CMK (cell line): ENCODE data around the gene UQCR11.
A peak's percentile ranks its signal among the peaks of the same experiment; 100 is the strongest.
"Not testable (repeated sequence)": the region's sequence is repeated elsewhere in the genome, so short reads cannot be mapped to it uniquely, and the experiment has no call there.

Experiments
- DNase-seq: peaks from one replicate; pipeline ENCODE4 v3.0.0-alpha.2; 2010; ENCODE audit warnings: low read depth

The UQCR11 gene

GRCh38 chr19:1605236-1606137, at the start of gene UQCR11:
TSS of gene UQCR11 (minus strand) at chr19:1605462. CDS start at chr19:1605409, 53 bp downstream.
- peak; percentile 94 for DNase-seq

- DNase-seq: no peak
Measured at GRCh38 chr19:1654178-1654792, 49.0 kb upstream of the UQCR11 start.

GRCh38 chr19:1653300-1653628, 48.0 kb upstream of the UQCR11 start:
- DNase-seq: no peak

- peak; percentile 97 for DNase-seq
Measured at GRCh38 chr19:1652471-1653299, 47.4 kb upstream of the UQCR11 start, which contains the start of gene TCF3. TSS of gene TCF3 (minus strand) at chr19:1652615. CDS start at chr19:1650248, 2,367 bp downstream.

- no peak for DNase-seq
Measured at GRCh38 chr19:1651568-1652291, 46.5 kb upstream of the UQCR11 start.

- no peak for DNase-seq
Measured at GRCh38 chr19:1650650-1651567, 45.6 kb upstream of the UQCR11 start.

- no peak for DNase-seq
Measured at GRCh38 chr19:1649706-1650649, 44.7 kb upstream of the UQCR11 start.

GRCh38 chr19:1648920-1649541, 43.8 kb upstream of the UQCR11 start:
- no peak for DNase-seq

- no peak for DNase-seq
Measured at GRCh38 chr19:1648459-1648849, 43.2 kb upstream of the UQCR11 start.

- DNase-seq: no peak
Measured at GRCh38 chr19:1647501-1648458, 42.5 kb upstream of the UQCR11 start.

GRCh38 chr19:1646659-1647453, 41.6 kb upstream of the UQCR11 start:
- DNase-seq: no peak

- no peak for DNase-seq
Measured at GRCh38 chr19:1646149-1646548, 40.9 kb upstream of the UQCR11 start.

- no peak for DNase-seq
Measured at GRCh38 chr19:1645299-1645698, 40.0 kb upstream of the UQCR11 start.

GRCh38 chr19:1644070-1644469, 38.8 kb upstream of the UQCR11 start:
- DNase-seq: no peak

GRCh38 chr19:1640893-1641448, 35.7 kb upstream of the UQCR11 start:
- DNase-seq: not testable (repeated sequence)

GRCh38 chr19:1636325-1637236, 31.3 kb upstream of the UQCR11 start:
- no peak for DNase-seq
